CD4-positive, alpha-beta T cell treated with Interleukin-12 subunit alpha and Interleukin-12 subunit beta, for 1 hour (primary cell): ENCODE measurements around the gene WDR1.

Experiments
- DNase-seq: peaks from one replicate; pipeline ENCODE4 v3.0.0-alpha.2; 2020

Gene WDR1

GRCh38 chr4:10034612-10035104 lies 81.9 kb downstream of the WDR1 start:
- no peak for DNase-seq

- DNase-seq, result no peak
Observed at GRCh38 chr4:10034136-10034535, 82.5 kb downstream of the WDR1 start.

- no peak for DNase-seq
Observed at GRCh38 chr4:10033191-10033881, 83.3 kb downstream of the WDR1 start.

GRCh38 chr4:10032625-10033024 lies 84.0 kb downstream of the WDR1 start:
- DNase-seq, result no peak

GRCh38 chr4:10031668-10032590 lies 84.7 kb downstream of the WDR1 start:
- no peak for DNase-seq

- DNase-seq, result no peak
Observed at GRCh38 chr4:10030972-10031667, 85.5 kb downstream of the WDR1 start.

- no peak for DNase-seq
Observed at GRCh38 chr4:10029403-10029802, 87.2 kb downstream of the WDR1 start.

GRCh38 chr4:10028910-10029309 lies 87.7 kb downstream of the WDR1 start:
- DNase-seq, result no peak

- DNase-seq, result no peak
Observed at GRCh38 chr4:10026485-10026884, 90.1 kb downstream of the WDR1 start.

- no peak for DNase-seq
Observed at GRCh38 chr4:10025230-10025806, 91.3 kb downstream of the WDR1 start.
